Upper lobe of right lung (tissue), 1 donor: ENCODE results near the gene CDK5RAP3. TPM values are rescaled to one million over a fixed set of nuclear protein-coding genes. Genes with fewer than 3 reads are reported as not detected.

ENCODE experiments used
- ATAC-seq: fragments of 200-7000 bp; cut with Tn5 transposase; one replicate; pipeline ENCODE4 v1.9.1; 2020; ENCODE audit warnings: mild to moderate bottlenecking, moderate library complexity
- DNase-seq: peaks from one replicate; pipeline ENCODE4 v3.0.0-alpha.2; 2020
- H3K27ac ChIP-seq: fragments of 200-600 bp; one replicate; pipeline ENCODE4 v1.8.0; 2022
- H3K27me3 ChIP-seq: fragments of 200-600 bp; one replicate; pipeline ENCODE4 v1.8.0; 2022; ENCODE audit warnings: mild to moderate bottlenecking
- H3K36me3 ChIP-seq: fragments of 200-600 bp; one replicate; pipeline ENCODE4 v1.8.0; 2022
- H3K4me1 ChIP-seq: fragments of 200-600 bp; one replicate; pipeline ENCODE4 v1.8.0; 2022
- H3K4me3 ChIP-seq: fragments of 200-600 bp; one replicate; pipeline ENCODE4 v1.8.0; 2022; ENCODE audit warnings: mild to moderate bottlenecking
- H3K9me3 ChIP-seq: fragments of 200-600 bp; one replicate; pipeline ENCODE4 v1.8.0; 2022
- CTCF ChIP-seq: fragments of 200-600 bp; IDR thresholded peaks from one replicate; pipeline ENCODE4 v1.8.0; 2022; ENCODE audit warnings: antibody characterized with exemption
- intact Hi-C: fragments of 100-400 bp; cut with DNase I; formaldehyde crosslinking; loops from one replicate; pipeline ENCODE4 v1.11.0; 2022
- total RNA-seq: library from RNA; stranded (reverse); fragmentation: NEBNext Ultra II Directional; extraction: Animal tissue kit (Norgen Biotek cat#: 25700); gene quantifications from one replicate; pipeline ENCODE4 v1.2.1, GENCODE V29; 2021
- donor health status: DM: no; HTN: yes; CAD: no; lungs with severe emphysema.

The CDK5RAP3 gene
- total RNA-seq, 1 donor from 2014 or later, result 140 TPM

- DNase-seq (no peak), ATAC-seq (no peak)
- Histone ChIP-seq H3K27me3 (no peaks in the 10 kb centered on the region), H3K27ac (no peak overlapping the region), H3K4me3 (peak overlapping the region; percentile 54), H3K4me1 (peaks cover 36% of the 10 kb centered on the region), H3K9me3 (no peaks in the 10 kb centered on the region), H3K36me3 (no peaks in the 10 kb centered on the region)
- no peak for TF ChIP-seq CTCF
- intact Hi-C loops, result no loop called here
Observed at GRCh38 chr17:48022901-48023300, 52.0 kb downstream of the CDK5RAP3 start.

- intact Hi-C loops, result no loop called here
- TF ChIP-seq CTCF, result peak; percentile 37
- Histone ChIP-seq H3K36me3 (no peaks in the 10 kb centered on the region), H3K27me3 (no peaks in the 10 kb centered on the region), H3K27ac (peak overlapping the region; percentile 85), H3K4me1 (peaks cover 36% of the 10 kb centered on the region), H3K4me3 (peak overlapping the region; percentile 54), H3K9me3 (no peaks in the 10 kb centered on the region)
- ATAC-seq, result peak; percentile 59
- peak; percentile 93 for DNase-seq
Observed at GRCh38 chr17:48023400-48024148, 52.7 kb downstream of the CDK5RAP3 start.

- H3K36me3 ChIP-seq, result no peaks in the 10 kb centered on the region
- peak overlapping the region; percentile 54 for H3K4me3 ChIP-seq
- TF ChIP-seq CTCF, result no peak
- peak overlapping the region; percentile 85 for H3K27ac ChIP-seq
- H3K4me1 ChIP-seq, result peaks cover 36% of the 10 kb centered on the region
- no peaks in the 10 kb centered on the region for H3K27me3 ChIP-seq
- no peaks in the 10 kb centered on the region for H3K9me3 ChIP-seq
- ATAC-seq (peak; percentile 45), DNase-seq (peak; percentile 90)
- intact Hi-C loops, result loop anchor here (5.0 kb wide), 1 partner anchor 48 kb away; no protein-coding TSS in a partner anchor
Observed at GRCh38 chr17:48024149-48025039, 53.5 kb downstream of the CDK5RAP3 start.

- ATAC-seq, result peak; percentile 94
- H3K4me3 ChIP-seq, result peak overlapping the region; percentile 54
- no peaks in the 10 kb centered on the region for H3K9me3 ChIP-seq
- peak overlapping the region; percentile 85 for H3K27ac ChIP-seq
- TF ChIP-seq CTCF, result peak; percentile 72
- H3K4me1 ChIP-seq, result peaks cover 36% of the 10 kb centered on the region
- peak; percentile 99 for DNase-seq
- intact Hi-C loops, result loop anchor here (5.0 kb wide), 1 partner anchor 47 kb away; no protein-coding TSS in a partner anchor
- H3K27me3 ChIP-seq, result no peaks in the 10 kb centered on the region
- no peaks in the 10 kb centered on the region for H3K36me3 ChIP-seq
Observed at GRCh38 chr17:48025040-48025903, 54.4 kb downstream of the CDK5RAP3 start.

- no peak for TF ChIP-seq CTCF
- H3K9me3 ChIP-seq, result no peaks in the 10 kb centered on the region
- intact Hi-C loops, result loop anchor here (5.0 kb wide), 1 partner anchor 46 kb away; no protein-coding TSS in a partner anchor
- H3K4me1 ChIP-seq, result peaks cover 36% of the 10 kb centered on the region
- peak overlapping the region; percentile 54 for H3K4me3 ChIP-seq
- peak overlapping the region; percentile 72 for H3K27ac ChIP-seq
- ATAC-seq (no peak), DNase-seq (no peak)
- H3K36me3 ChIP-seq, result no peaks in the 10 kb centered on the region
- no peaks in the 10 kb centered on the region for H3K27me3 ChIP-seq
Observed at GRCh38 chr17:48025904-48026501, 55.1 kb downstream of the CDK5RAP3 start.
